ENCODE results near the gene PLEKHG4. TPM values are rescaled to one million over a fixed set of nuclear protein-coding genes. Genes with fewer than 3 reads are reported as not detected.

PLEKHG4 gene
- total RNA-seq, 1 donor = 24.3 TPM

DNA sequence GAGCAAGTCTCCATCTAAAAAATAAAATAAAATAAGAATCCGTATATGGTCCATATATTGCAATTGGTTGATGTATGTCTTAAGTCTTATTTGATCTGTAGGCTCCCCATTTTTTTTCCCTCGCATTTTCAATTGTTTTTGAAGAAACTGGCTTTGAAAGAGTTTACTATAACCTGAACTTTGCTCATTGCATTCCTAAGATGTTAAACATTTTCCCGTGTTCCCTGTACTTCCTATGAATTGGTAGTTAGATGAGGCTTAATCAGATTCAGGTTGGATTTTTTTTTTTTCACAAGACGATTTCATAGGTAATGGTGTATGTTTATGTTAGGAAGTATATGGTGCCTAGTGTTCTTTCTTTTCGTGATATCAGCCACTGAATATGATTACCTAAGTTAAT is 50.6 kb downstream of the PLEKHG4 start:
- DNase-seq (ENCODE audit: low read depth) = no peak
- no peak for TF ChIP-seq CTCF (IDR thresholded peaks at IDR 0.05; ENCODE audit: insufficient read depth, low read length)
- no peak overlapping the region for H3K4me3 ChIP-seq (ENCODE audit: low read depth, low read length)

DNA sequence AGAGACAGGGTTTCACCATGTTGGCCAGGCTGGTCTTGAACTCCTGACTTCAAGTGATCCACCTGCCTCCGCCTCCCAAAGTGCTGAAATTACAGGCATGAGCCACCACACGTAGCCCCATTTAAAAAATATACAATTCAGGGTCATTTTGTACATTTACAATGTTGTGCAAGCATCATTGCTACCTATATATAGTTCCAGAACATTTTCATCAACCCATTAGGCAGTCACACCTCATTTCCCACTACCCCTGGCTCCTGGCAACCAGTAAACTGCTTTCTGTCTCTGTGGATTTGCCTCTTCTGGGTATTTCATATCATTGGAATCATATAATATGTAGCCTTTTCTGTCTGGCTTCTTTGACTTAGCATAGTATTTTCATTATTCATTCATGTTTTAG is 54.0 kb downstream of the PLEKHG4 start:
- no peak for TF ChIP-seq CTCF (IDR thresholded peaks at IDR 0.05; ENCODE audit: insufficient read depth, low read length)
- DNase-seq (ENCODE audit: low read depth) = no peak
- no peak overlapping the region for H3K4me3 ChIP-seq (ENCODE audit: low read depth, low read length)

DNA sequence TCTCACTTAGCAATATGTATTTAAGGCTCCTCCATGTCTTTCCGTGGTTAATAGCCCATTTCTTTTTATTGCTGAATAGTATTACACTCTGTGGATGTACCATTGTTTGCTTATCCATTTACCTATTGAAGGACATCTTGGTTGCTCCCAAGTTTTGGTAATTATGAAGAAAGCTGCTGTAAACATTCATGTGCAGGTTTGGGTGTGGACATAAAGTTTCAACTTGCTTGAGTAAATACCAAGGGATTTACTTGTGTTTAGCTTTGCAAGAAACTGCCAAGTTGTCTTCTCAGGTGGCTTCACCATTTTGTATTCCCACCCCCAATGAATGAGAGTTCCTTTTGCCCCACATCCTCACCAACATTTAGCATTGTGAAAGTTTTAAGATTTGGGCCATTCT is 56.8 kb downstream of the PLEKHG4 start:
- H3K4me3 ChIP-seq (ENCODE audit: low read depth, low read length) = no peak overlapping the region
- TF ChIP-seq CTCF (IDR thresholded peaks at IDR 0.05; ENCODE audit: insufficient read depth, low read length) = no peak
- no peak for DNase-seq (ENCODE audit: low read depth)

- DNase-seq (ENCODE audit: low read depth) = no peak
- TF ChIP-seq CTCF (IDR thresholded peaks at IDR 0.05; ENCODE audit: insufficient read depth, low read length) = no peak
- no peak overlapping the region for H3K4me3 ChIP-seq (ENCODE audit: low read depth, low read length)
Measured at GRCh38 chr16:67336648-67337047, 57.3 kb downstream of the PLEKHG4 start.

Other genes starting within 250 kb of the PLEKHG4 start
- gene PHAF1, start 169.6 kb upstream of the PLEKHG4 start, total RNA-seq (ENCODE audit: low replicate concordance) = 2.9 and 15.9 TPM in 2 replicates
- gene B3GNT9, start 128.5 kb upstream of the PLEKHG4 start, total RNA-seq (ENCODE audit: low replicate concordance) = 37.0 and 42.4 TPM in 2 replicates
- gene TRADD, start 119.6 kb upstream of the PLEKHG4 start, total RNA-seq (ENCODE audit: low replicate concordance) = 12.3 and 29.1 TPM in 2 replicates
- gene FBXL8, start 119.6 kb upstream of the PLEKHG4 start, total RNA-seq (ENCODE audit: low replicate concordance) = 11.3 and 29.7 TPM in 2 replicates
- gene HSF4, start 114.8 kb upstream of the PLEKHG4 start, total RNA-seq (ENCODE audit: low replicate concordance) = 6.4 and 17.9 TPM in 2 replicates
- gene NOL3, start 109.0 kb upstream of the PLEKHG4 start, total RNA-seq (ENCODE audit: low replicate concordance) = 10.1 and 27.1 TPM in 2 replicates
- 8.6 and 9.9 TPM in 2 replicates for gene MATCAP1, start 95.6 kb upstream of the PLEKHG4 start, total RNA-seq (ENCODE audit: low replicate concordance)
- 0.98 TPM in 1 of 2 replicates, not detected in the other for gene EXOC3L1, start 89.4 kb upstream of the PLEKHG4 start, total RNA-seq (ENCODE audit: low replicate concordance)
- gene E2F4, start 87.4 kb upstream of the PLEKHG4 start, total RNA-seq (ENCODE audit: low replicate concordance) = 31.9 and 47.5 TPM in 2 replicates
- gene ELMO3, start 80.4 kb upstream of the PLEKHG4 start, total RNA-seq (ENCODE audit: low replicate concordance) = 0.09 and 0.33 TPM in 2 replicates
- gene TMEM208, start 52.4 kb upstream of the PLEKHG4 start, total RNA-seq (ENCODE audit: low replicate concordance) = 21.8 and 24.3 TPM in 2 replicates
- gene FHOD1, start 32.1 kb upstream of the PLEKHG4 start, total RNA-seq (ENCODE audit: low replicate concordance) = 14.1 and 19.7 TPM in 2 replicates
- gene SLC9A5, start 30.6 kb upstream of the PLEKHG4 start, total RNA-seq (ENCODE audit: low replicate concordance) = 0.65 and 1.4 TPM in 2 replicates
- gene KCTD19, start 47.2 kb downstream of the PLEKHG4 start, total RNA-seq (ENCODE audit: low replicate concordance) = not detected in 2 replicates
- not detected in 2 replicates for gene LRRC36, start 47.3 kb downstream of the PLEKHG4 start, total RNA-seq (ENCODE audit: low replicate concordance)
- 0.74 and 0.99 TPM in 2 replicates for gene TPPP3, start 114.0 kb downstream of the PLEKHG4 start, total RNA-seq (ENCODE audit: low replicate concordance)
- gene ZDHHC1, start 136.9 kb downstream of the PLEKHG4 start, total RNA-seq (ENCODE audit: low replicate concordance) = 7.1 and 7.6 TPM in 2 replicates
- gene HSD11B2, start 151.6 kb downstream of the PLEKHG4 start, total RNA-seq (ENCODE audit: low replicate concordance) = not detected in 2 replicates
- gene ATP6V0D1, start 201.6 kb downstream of the PLEKHG4 start, total RNA-seq (ENCODE audit: low replicate concordance) = 47.8 and 114 TPM in 2 replicates
- gene AGRP, start 204.0 kb downstream of the PLEKHG4 start, total RNA-seq (ENCODE audit: low replicate concordance) = not detected in 2 replicates
- 29.3 and 64.7 TPM in 2 replicates for gene RIPOR1, start 249.3 kb downstream of the PLEKHG4 start, total RNA-seq (ENCODE audit: low replicate concordance)